Activated CD4-positive, CD25-positive, alpha-beta regulatory T cell treated with anti-CD3 and anti-CD28 coated beads, Interleukin-2, amount 50 U/mL, for 24 hours (primary cell): Measurements from ENCODE around the gene MT1G.
"Not testable (repeated sequence)": the region's sequence is repeated elsewhere in the genome, so short reads cannot be mapped to it uniquely, and the experiment has no call there.

ENCODE experiments used
- ATAC-seq, 2 donors: fragments of 150-1000 bp; cut with Tn5 transposase; one replicate each; pipeline ENCODE4 v1.10.0; 2021; ENCODE audit warnings: mild to moderate bottlenecking in 1 of 2, moderate library complexity in 1 of 2

Gene MT1G

GRCh38 chr16:56667581-56668571 is at the start of gene MT1G:
Gene MT1G (minus strand): TSS chr16:56668065. CDS start chr16:56667993, 72 bp downstream.
- ATAC-seq = peak; percentile 44 to 55

GRCh38 chr16:56717532-56717931 is 49.7 kb upstream of the MT1G start:
- not testable (repeated sequence) for ATAC-seq

GRCh38 chr16:56716761-56717160 is 48.9 kb upstream of the MT1G start:
- no peak for ATAC-seq

- no peak for ATAC-seq
Measured at GRCh38 chr16:56715126-56715525, 47.3 kb upstream of the MT1G start.

GRCh38 chr16:56713794-56714193 is 45.9 kb upstream of the MT1G start:
- no peak for ATAC-seq

- ATAC-seq = no peak
Measured at GRCh38 chr16:56711862-56712261, 44.0 kb upstream of the MT1G start.

- no peak for ATAC-seq
Measured at GRCh38 chr16:56710181-56710737, 42.4 kb upstream of the MT1G start.

GRCh38 chr16:56709443-56710040 is 41.7 kb upstream of the MT1G start:
- no peak for ATAC-seq

- ATAC-seq = peak; percentile 37 to 45
Measured at GRCh38 chr16:56708525-56709442, 40.9 kb upstream of the MT1G start.

GRCh38 chr16:56702836-56703235 is 35.0 kb upstream of the MT1G start:
- ATAC-seq = no peak

GRCh38 chr16:56701534-56701933 is 33.7 kb upstream of the MT1G start:
- no peak for ATAC-seq

- ATAC-seq = no peak
Measured at GRCh38 chr16:56700631-56701030, 32.8 kb upstream of the MT1G start.

GRCh38 chr16:56700195-56700594 is 32.3 kb upstream of the MT1G start:
- no peak for ATAC-seq

- no peak for ATAC-seq
Measured at GRCh38 chr16:56697456-56698155, 29.7 kb upstream of the MT1G start.

- ATAC-seq = no peak
Measured at GRCh38 chr16:56695246-56695645, 27.4 kb upstream of the MT1G start.

GRCh38 chr16:56691885-56692284 is 24.0 kb upstream of the MT1G start:
- ATAC-seq = no peak

GRCh38 chr16:56690420-56691122 is 22.7 kb upstream of the MT1G start:
- no peak for ATAC-seq

GRCh38 chr16:56689171-56689570 is 21.3 kb upstream of the MT1G start:
- ATAC-seq = no peak

- ATAC-seq = no peak
Measured at GRCh38 chr16:56688762-56689161, 20.9 kb upstream of the MT1G start.

- no peak for ATAC-seq
Measured at GRCh38 chr16:56686758-56687157, 18.9 kb upstream of the MT1G start.

GRCh38 chr16:56684926-56685590 is 17.2 kb upstream of the MT1G start:
- no peak for ATAC-seq
